NCI-H2196 treated with DMSO at 0.1 percent for 48 hours (cell line): ENCODE data around the gene C6orf52.

Experiments
- DNase-seq: peaks from one replicate; lab custom pipeline; 2025; ENCODE audit not compliant: unreplicated experiment; lab: John Stamatoyannopoulos, UW

C6orf52 gene

GRCh38 chr6:10658910-10659698, 35.3 kb downstream of the C6orf52 start:
- DNase-seq: no peak

GRCh38 chr6:10655508-10656055, 38.8 kb downstream of the C6orf52 start:
- DNase-seq: no peak

GRCh38 chr6:10644225-10644624, 50.2 kb downstream of the C6orf52 start:
- DNase-seq: no peak

DNA sequence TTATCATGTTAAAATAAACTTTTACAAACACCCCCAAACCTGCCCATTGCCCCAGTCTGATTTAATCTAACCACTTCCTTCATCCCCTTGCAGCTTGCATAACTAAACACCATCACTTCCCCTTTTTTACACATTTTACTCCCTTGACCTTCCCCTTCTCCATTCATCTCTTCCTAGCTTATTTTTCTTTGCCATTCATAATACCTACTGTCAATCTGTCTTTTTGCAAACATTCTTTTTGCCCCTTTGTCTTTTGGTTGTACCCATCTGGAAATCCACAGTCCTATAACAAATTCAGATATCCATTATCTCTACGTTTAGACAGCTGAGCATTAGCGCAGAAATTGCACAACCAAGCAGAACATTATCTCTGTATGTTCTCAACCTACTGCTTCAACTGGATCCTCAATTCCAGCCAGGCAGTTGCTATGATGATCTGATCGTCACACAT, 51.2 kb downstream of the C6orf52 start:
- DNase-seq: no peak

- DNase-seq: no peak
Measured at GRCh38 chr6:10641528-10641927, 52.9 kb downstream of the C6orf52 start.

DNA sequence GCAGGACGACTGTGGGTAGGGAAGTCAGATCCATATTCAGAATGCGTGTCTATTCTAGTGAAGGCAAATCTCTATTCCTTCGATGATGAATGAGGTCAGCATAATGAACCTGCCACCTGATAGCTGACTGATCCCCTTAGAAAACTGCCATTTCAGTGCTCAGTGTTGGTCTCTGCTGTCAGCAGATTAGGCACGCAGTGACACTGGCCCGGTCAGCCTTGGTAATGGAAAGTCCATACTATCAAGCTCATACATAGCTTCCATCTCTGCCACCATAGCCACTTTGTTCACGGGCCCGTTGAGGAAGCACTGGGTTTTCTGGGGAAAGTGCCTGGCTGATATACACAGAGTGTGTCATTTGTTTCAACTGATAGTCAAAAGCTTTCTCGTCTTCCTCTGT, 54.0 kb downstream of the C6orf52 start:
- DNase-seq: no peak

DNA sequence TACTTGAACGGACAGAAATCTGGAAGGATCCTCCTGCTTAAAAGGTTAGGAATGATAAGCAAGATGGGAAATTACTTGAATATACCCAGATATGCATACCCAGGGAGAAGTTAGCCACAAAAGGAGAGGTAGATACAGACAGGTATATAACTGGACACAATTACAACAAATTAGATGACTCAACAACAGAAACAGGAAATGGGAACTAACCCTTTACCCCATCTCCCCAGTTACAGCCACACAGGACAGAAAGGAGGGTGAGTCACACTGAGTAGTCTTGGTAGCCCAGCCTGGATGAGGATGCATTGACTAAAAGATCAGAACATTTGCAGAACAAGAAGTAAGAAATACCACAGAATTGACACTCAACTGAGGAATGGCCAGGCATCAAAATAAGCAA, 61.2 kb downstream of the C6orf52 start:
- no peak for DNase-seq

- DNase-seq: no peak
Measured at GRCh38 chr6:10630178-10630577, 64.2 kb downstream of the C6orf52 start.

GRCh38 chr6:10627800-10628199, 66.6 kb downstream of the C6orf52 start:
- DNase-seq: no peak

DNA sequence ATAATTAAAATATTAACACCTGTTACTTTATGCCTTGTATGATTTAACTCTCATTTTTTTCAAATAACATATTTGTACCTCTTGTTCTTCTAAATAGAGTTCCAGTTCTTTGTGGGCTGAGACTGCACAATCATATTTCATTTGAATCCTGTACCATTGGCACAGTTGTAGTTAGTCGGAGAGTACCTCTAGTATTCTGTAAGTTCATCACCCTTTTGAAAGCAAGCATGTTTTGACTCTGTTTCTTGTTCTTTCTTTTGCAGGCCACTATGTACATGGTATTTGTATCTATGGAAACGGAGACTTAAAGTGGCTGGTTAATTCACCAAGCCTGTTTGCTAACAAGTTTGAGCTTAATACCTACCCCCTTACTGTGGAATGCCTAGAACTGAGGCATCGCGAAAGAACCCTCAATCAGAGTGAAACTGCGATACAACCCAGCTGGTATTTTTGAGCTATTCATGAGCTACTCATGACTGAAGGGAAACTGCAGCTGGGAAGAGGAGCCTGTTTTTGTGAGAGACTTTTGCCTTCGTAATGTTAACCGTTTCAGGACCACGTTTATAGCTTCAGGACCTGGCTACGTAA, 68.2 kb downstream of the C6orf52 start:
- DNase-seq: no peak

- no peak for DNase-seq
Measured at GRCh38 chr6:10624836-10625235, 69.6 kb downstream of the C6orf52 start.

- DNase-seq: no peak
Measured at GRCh38 chr6:10621847-10622246, 72.6 kb downstream of the C6orf52 start.
